A673 (cell line): ENCODE results near the gene COL5A2. TPM values are rescaled to one million over a fixed set of nuclear protein-coding genes. Genes with fewer than 3 reads are reported as not detected.

Experiments used
- BruUV-seq: library from RNA; stranded (reverse); fragments of 400-500 nt; replicated peaks from 2 replicates; lab custom pipeline; 2021; lab: Mats Ljungman, UMichigan
- CTCF ChIA-PET: fragments of 300-600 bp; sonication (Branson Sonifier 250); formaldehyde crosslinking; loops from one replicate; lab custom pipeline; 2022; ENCODE audit warnings: antibody characterized with exemption; lab: Charles Lee
- POLR2A ChIA-PET: fragments of 300-600 bp; sonication (Branson Sonifier 250); formaldehyde crosslinking; loops from one replicate; lab custom pipeline; 2022; ENCODE audit warnings: antibody characterized with exemption; ENCODE audit not compliant: low non-redundant PET; lab: Charles Lee
- DNase-seq: peaks from one replicate; pipeline ENCODE4 v3.0.0-alpha.2; 2015; ENCODE audit warnings: low spot score
- H3K27ac ChIP-seq: fragments of 200-600 bp; sonication (generic); 2 replicates; pipeline ENCODE4 v1.5.1; 2016; ENCODE audit warnings: mixed run types, low read depth, mild to moderate bottlenecking, mixed read lengths, antibody characterized with exemption, low read length; ENCODE audit not compliant: poor library complexity, severe bottlenecking
- H3K27me3 ChIP-seq: fragments of 200-600 bp; sonication (generic); replicated peaks from 2 replicates; pipeline ENCODE4 v1.6.1; 2017; ENCODE audit warnings: mixed run types, low read depth, mild to moderate bottlenecking, mixed read lengths, antibody characterized with exemption, low read length; ENCODE audit not compliant: insufficient read depth, poor library complexity
- H3K36me3 ChIP-seq: fragments of 200-600 bp; sonication (generic); 2 replicates; pipeline ENCODE4 v1.6.1; 2016; ENCODE audit warnings: mixed run types, mild to moderate bottlenecking, mixed read lengths, antibody characterized with exemption, low read length; ENCODE audit not compliant: insufficient read depth, poor library complexity, severe bottlenecking
- H3K4me1 ChIP-seq: fragments of 200-600 bp; sonication (generic); 2 replicates; pipeline ENCODE4 v1.6.1; 2017; ENCODE audit warnings: mixed run types, mild to moderate bottlenecking, mixed read lengths, antibody characterized with exemption, low read length; ENCODE audit not compliant: insufficient read depth, poor library complexity, severe bottlenecking
- H3K4me3 ChIP-seq: fragments of 200-600 bp; sonication (generic); 2 replicates; pipeline ENCODE4 v1.5.1; 2016; ENCODE audit warnings: low read depth, mixed run types, mild to moderate bottlenecking, mixed read lengths, low read length; ENCODE audit not compliant: poor library complexity, severe bottlenecking
- H3K9me3 ChIP-seq: fragments of 200-600 bp; sonication (generic); 2 replicates; pipeline ENCODE4 v1.6.1; 2016; ENCODE audit warnings: mixed run types, low read depth, mild to moderate bottlenecking, mixed read lengths, antibody characterized with exemption, low read length; ENCODE audit not compliant: poor library complexity, severe bottlenecking
- CTCF ChIP-seq: fragments of 300-800, 200-600 bp; sonication (generic); conservative IDR thresholded peaks from 2 replicates; pipeline ENCODE4 v1.5.1; 2017; ENCODE audit warnings: low read depth, mild to moderate bottlenecking, antibody characterized with exemption, low read length, moderate library complexity, mixed read lengths
- EZH2 ChIP-seq: fragments of 200-600 bp; sonication (generic); IDR thresholded peaks from 2 replicates; pipeline ENCODE4 v1.6.1; 2017; ENCODE audit warnings: borderline replicate concordance, low read depth, mild to moderate bottlenecking, mixed read lengths, antibody characterized with exemption, low read length; ENCODE audit not compliant: poor library complexity, severe bottlenecking
- intact Hi-C: fragments of 100-400 bp; cut with micrococcal nuclease; formaldehyde crosslinking; loops from one replicate; pipeline ENCODE4 v1.10.0; 2022; ENCODE audit not compliant: unreplicated experiment
- total RNA-seq: library from RNA; stranded (reverse); gene quantifications from 2 replicates; pipeline ENCODE4 v1.2.3, GENCODE V29; 2021

COL5A2 gene
- total RNA-seq, 1 experiment from 2014 or later: 92.2 TPM

GRCh38 chr2:189178726-189179569, 613 bp downstream of the COL5A2 start:
- TF ChIP-seq EZH2 (no peak), CTCF (no peak)
- peak overlapping the region; percentile 67 for H3K4me3 ChIP-seq
- H3K27ac ChIP-seq: peak overlapping the region; percentile 74
- CTCF ChIA-PET: interaction anchor here (0.6 to 1.7 kb wide), 7 partner anchors 36 to 246 kb away, joined by 3 to 9 read pairs (median 5); no protein-coding TSS in a partner anchor
- BruUV-seq: TSS peak; percentile 78
- peak; percentile 84 for DNase-seq
- POLR2A ChIA-PET: interaction anchor here (0.6 kb wide), 3 partner anchors 14 to 259 kb away, joined by 4 to 5 read pairs (median 4); no protein-coding TSS in a partner anchor
- H3K4me1 ChIP-seq: peaks cover 19% of the 10 kb centered on the region
- H3K36me3 ChIP-seq: no peaks in the 10 kb centered on the region
- intact Hi-C loops: loop anchor here (2.0 to 10.0 kb wide), 5 partner anchors 32 to 654 kb away; no protein-coding TSS in a partner anchor
- H3K27me3 ChIP-seq: no peaks in the 10 kb centered on the region
- H3K9me3 ChIP-seq: no peaks in the 10 kb centered on the region

DNA sequence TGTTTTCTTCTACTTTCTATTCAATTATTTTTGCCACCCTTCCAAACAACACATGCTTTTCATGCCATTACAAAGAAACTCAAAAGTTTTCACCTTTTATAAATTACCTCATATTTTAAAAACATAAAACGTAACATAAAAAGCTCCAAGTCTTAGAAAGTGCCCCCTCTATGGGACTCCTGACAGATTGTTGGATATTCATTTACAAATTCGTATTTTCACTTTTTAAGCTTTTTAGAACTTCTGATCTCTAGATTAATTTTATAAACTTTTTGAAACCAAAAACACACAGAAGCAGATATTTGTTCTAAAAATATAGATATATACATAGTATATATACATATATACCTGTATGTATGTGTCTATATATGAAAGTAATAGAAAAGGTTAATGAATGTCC, 1.5 kb downstream of the COL5A2 start:
- Histone ChIP-seq H3K36me3 (no peaks in the 10 kb centered on the region), H3K9me3 (no peaks in the 10 kb centered on the region), H3K27ac (peak overlapping the region; percentile 74), H3K27me3 (no peaks in the 10 kb centered on the region), H3K4me3 (peak overlapping the region; percentile 67), H3K4me1 (peaks cover 19% of the 10 kb centered on the region)
- intact Hi-C loops: loop anchor here (2.0 to 10.0 kb wide), 5 partner anchors 33 to 653 kb away; no protein-coding TSS in a partner anchor
- TF ChIP-seq CTCF (peak; percentile 65), EZH2 (no peak)
- POLR2A ChIA-PET: interaction anchor here (0.6 kb wide), 2 partner anchors 13 to 260 kb away, joined by 4 to 5 read pairs; no protein-coding TSS in a partner anchor
- CTCF ChIA-PET: interaction anchor here (0.7 to 1.7 kb wide), 4 partner anchors 10 to 78 kb away, joined by 4 to 9 read pairs (median 6); no protein-coding TSS in a partner anchor
- DNase-seq: peak; percentile 54
- no TSS peak for BruUV-seq

- POLR2A ChIA-PET: no interaction called here
Observed at GRCh38 chr2:189177251-189177840, 2.2 kb downstream of the COL5A2 start.

More at GRCh38 chr2:189177251-189177840, 2.2 kb downstream of the COL5A2 start:
- H3K27ac ChIP-seq: no peak overlapping the region
- H3K4me1 ChIP-seq: peaks cover 21% of the 10 kb centered on the region
- H3K36me3 ChIP-seq: no peaks in the 10 kb centered on the region
- H3K9me3 ChIP-seq: no peaks in the 10 kb centered on the region
- H3K4me3 ChIP-seq: peak overlapping the region; percentile 67
- TF ChIP-seq EZH2 (no peak), CTCF (no peak)
- no peak for DNase-seq
- BruUV-seq: no TSS peak
- H3K27me3 ChIP-seq: no peaks in the 10 kb centered on the region
- CTCF ChIA-PET: interaction anchor here (0.7 kb wide), 1 partner anchor 10 kb away, joined by 4 read pairs; no protein-coding TSS in a partner anchor
- intact Hi-C loops: loop anchor here (5.0 to 10.0 kb wide), 3 partner anchors 35 to 653 kb away; no protein-coding TSS in a partner anchor
